Measurements from ENCODE around the gene UBAP1L.
"Not testable (repeated sequence)": the region's sequence is repeated elsewhere in the genome, so short reads cannot be mapped to it uniquely, and the experiment has no call there.

The UBAP1L gene

GRCh38 chr15:65102912-65103311 lies 12.1 kb downstream of the UBAP1L start:
- Histone ChIP-seq H3K4me1 (ENCODE audit: control insufficient read depth in 1 of 2, insufficient read depth in 1 of 2, low read depth in 1 of 2, low read length in 1 of 2) (no peaks in the 10 kb centered on the region), H3K36me3 (peaks cover 28% of the 10 kb centered on the region), H3K27ac (no peak overlapping the region), H3K27me3 (no peaks in the 10 kb centered on the region), H3K9me3 (no peaks in the 10 kb centered on the region), H3K4me3 (ENCODE audit: low read depth in 1 of 2, low read length in 1 of 2) (no peak overlapping the region)
- no peak for TF ChIP-seq CTCF (IDR thresholded peaks at IDR 0.05)

GRCh38 chr15:65101891-65102708 lies 12.9 kb downstream of the UBAP1L start:
- no peak for TF ChIP-seq CTCF (IDR thresholded peaks at IDR 0.05)
- no peaks in the 10 kb centered on the region for H3K27me3 ChIP-seq
- H3K27ac ChIP-seq, result no peak overlapping the region
- peaks cover 33% of the 10 kb centered on the region for H3K36me3 ChIP-seq
- H3K4me3 ChIP-seq (ENCODE audit: low read depth in 1 of 2, low read length in 1 of 2), result no peak overlapping the region
- no peaks in the 10 kb centered on the region for H3K4me1 ChIP-seq (ENCODE audit: control insufficient read depth in 1 of 2, insufficient read depth in 1 of 2, low read depth in 1 of 2, low read length in 1 of 2)
- H3K9me3 ChIP-seq, result no peaks in the 10 kb centered on the region

GRCh38 chr15:65101411-65101890 lies 13.5 kb downstream of the UBAP1L start:
- Histone ChIP-seq H3K36me3 (peaks cover 33% of the 10 kb centered on the region), H3K27me3 (no peaks in the 10 kb centered on the region), H3K4me3 (ENCODE audit: low read depth in 1 of 2, low read length in 1 of 2) (no peak overlapping the region), H3K4me1 (ENCODE audit: control insufficient read depth in 1 of 2, insufficient read depth in 1 of 2, low read depth in 1 of 2, low read length in 1 of 2) (no peaks in the 10 kb centered on the region), H3K27ac (no peak overlapping the region), H3K9me3 (no peaks in the 10 kb centered on the region)
- peak; percentile 55 for TF ChIP-seq CTCF (IDR thresholded peaks at IDR 0.05)

- Histone ChIP-seq H3K27ac (no peak overlapping the region), H3K27me3 (no peaks in the 10 kb centered on the region), H3K4me1 (ENCODE audit: control insufficient read depth in 1 of 2, insufficient read depth in 1 of 2, low read depth in 1 of 2, low read length in 1 of 2) (no peaks in the 10 kb centered on the region), H3K36me3 (peaks cover 27% of the 10 kb centered on the region), H3K9me3 (no peaks in the 10 kb centered on the region), H3K4me3 (ENCODE audit: low read depth in 1 of 2, low read length in 1 of 2) (no peak overlapping the region)
- TF ChIP-seq CTCF (IDR thresholded peaks at IDR 0.05), result no peak
Measured at GRCh38 chr15:65100442-65100841, 14.6 kb downstream of the UBAP1L start.

GRCh38 chr15:65099801-65100200 lies 15.2 kb downstream of the UBAP1L start:
- H3K27ac ChIP-seq; H3K9me3 ChIP-seq; H3K4me3 ChIP-seq (ENCODE audit: low read depth in 1 of 2, low read length in 1 of 2); H3K4me1 ChIP-seq (ENCODE audit: control insufficient read depth in 1 of 2, insufficient read depth in 1 of 2, low read depth in 1 of 2, low read length in 1 of 2); H3K27me3 ChIP-seq: not testable (repeated sequence)
- H3K36me3 ChIP-seq, result peaks cover 22% of the 10 kb centered on the region

- H3K4me1 ChIP-seq (ENCODE audit: control insufficient read depth in 1 of 2, insufficient read depth in 1 of 2, low read depth in 1 of 2, low read length in 1 of 2), result no peaks in the 10 kb centered on the region
- H3K36me3 ChIP-seq, result peaks cover 22% of the 10 kb centered on the region
- no peaks in the 10 kb centered on the region for H3K9me3 ChIP-seq
- no peak overlapping the region for H3K27ac ChIP-seq
- H3K4me3 ChIP-seq (ENCODE audit: low read depth in 1 of 2, low read length in 1 of 2), result no peak overlapping the region
- H3K27me3 ChIP-seq, result no peaks in the 10 kb centered on the region
- no peak for TF ChIP-seq CTCF (IDR thresholded peaks at IDR 0.05)
Measured at GRCh38 chr15:65099336-65099735, 15.7 kb downstream of the UBAP1L start.

Measured in neutrophil (primary cell).